Stimulated activated CD4-positive, alpha-beta T cell treated with anti-CD3 and anti-CD28 coated beads, Interleukin-1b, Interleukin-23, amount 100 ng/mL, for 4 hours (primary cell): Measurements from ENCODE around the gene NTM.

Experiments
- DNase-seq, 2 donors: peaks; one replicate each; pipeline ENCODE4 v3.0.0-alpha.2; 2020; ENCODE audit warnings: low read depth in 2 of 2

NTM gene

GRCh38 chr11:131499199-131499598, 128.8 kb downstream of the NTM start:
- DNase-seq = no peak

GRCh38 chr11:131503017-131503416, 132.6 kb downstream of the NTM start:
- DNase-seq = no peak

DNA sequence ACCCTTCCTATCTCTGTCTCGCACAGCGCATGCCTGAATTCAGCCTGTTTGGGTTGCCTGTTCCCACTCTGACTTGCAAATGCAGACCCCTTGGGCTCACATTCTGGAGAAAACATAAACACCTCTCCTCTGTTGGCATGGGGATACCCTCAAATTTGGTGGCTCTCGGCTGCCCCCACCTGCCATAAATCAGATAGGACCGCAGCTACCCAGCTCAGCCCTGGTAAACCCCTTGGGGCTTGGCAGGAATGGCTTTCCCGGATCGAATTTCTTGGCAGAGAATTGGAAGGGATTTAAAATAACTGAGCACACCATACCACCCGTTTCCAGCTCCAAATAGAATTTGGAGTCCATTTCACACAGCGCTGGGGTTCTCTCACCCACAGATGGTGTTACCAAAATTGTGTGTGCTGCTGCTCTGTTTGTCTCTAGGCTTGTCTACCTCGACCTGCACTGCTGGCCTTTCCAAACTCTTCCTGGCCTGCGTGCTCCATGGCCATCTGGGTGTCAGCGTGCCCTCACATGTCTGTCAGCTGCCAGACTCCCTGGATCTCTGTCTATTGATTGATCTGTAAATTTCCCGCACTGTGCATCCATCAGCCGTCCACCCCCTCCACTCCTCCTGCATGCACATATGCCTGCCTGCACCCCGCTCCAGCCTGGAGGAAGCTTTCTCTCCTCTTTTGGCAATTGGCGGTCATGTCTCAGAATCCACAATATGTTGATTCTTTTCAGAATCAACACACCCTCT, 134.0 kb downstream of the NTM start:
- no peak for DNase-seq

DNA sequence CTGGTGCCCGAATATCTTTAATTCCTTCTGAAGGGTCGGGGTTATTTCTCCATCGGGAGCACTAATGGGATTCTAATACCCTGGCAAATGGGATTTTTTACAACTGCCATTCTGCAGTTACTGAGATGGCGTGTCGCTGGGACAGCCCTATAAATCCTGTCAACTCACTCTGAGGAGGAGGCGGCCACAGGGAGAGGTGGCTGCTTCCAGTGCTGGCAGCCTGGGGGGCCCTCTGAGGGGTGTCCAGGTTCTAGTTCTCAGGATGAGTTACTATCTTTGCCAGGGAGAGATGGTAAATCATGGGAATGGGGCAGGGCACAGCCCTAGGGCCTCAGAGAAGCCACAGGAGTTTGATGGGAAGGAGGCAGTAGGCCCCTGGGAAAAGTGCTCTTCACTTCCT, 135.9 kb downstream of the NTM start:
- DNase-seq = no peak

DNA sequence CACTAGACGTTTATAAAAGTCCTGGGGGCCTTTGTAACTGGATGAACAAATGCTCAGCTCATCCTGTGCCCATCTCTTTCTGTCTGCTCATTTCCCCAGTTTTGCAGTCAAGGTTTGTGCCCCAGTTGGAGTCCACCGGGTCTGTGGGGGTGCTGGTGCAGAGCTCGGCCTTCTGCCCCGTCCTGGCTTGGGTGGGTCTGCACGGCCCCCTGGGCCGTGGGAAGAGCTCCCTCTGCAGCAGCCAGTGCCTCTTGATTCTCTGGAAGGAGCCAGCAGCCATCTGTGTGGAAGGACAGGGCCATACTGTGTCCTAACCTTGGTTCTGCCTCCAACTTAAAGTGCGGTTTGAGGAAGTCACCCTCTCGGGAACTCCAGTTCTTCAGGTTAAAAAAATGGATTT, 140.2 kb downstream of the NTM start:
- no peak for DNase-seq

DNA sequence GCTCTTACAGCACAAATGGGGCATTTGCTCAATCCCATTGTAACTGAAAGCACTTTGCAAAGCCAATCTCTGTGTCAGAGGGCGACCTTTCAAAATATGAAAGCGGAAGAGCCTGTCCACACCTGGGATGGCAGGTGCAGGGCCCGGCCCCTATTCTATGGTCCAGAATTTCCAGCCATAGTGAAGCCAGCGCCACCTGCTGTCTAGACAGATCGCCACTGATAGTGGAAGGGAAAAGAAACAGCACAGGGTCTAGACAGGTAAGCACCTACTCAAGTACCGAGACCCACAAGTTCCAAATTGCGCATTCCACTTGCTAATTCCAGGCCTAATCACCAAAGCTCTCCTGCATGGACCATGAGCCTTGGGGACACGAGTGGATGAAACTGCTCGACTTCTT, 141.4 kb downstream of the NTM start:
- no peak for DNase-seq

GRCh38 chr11:131512228-131512627, 141.8 kb downstream of the NTM start:
- DNase-seq = no peak

- DNase-seq = no peak
These were observed 143.6 kb downstream of the NTM start for GRCh38 chr11:131514062-131514461.

GRCh38 chr11:131518305-131518838, 148.0 kb downstream of the NTM start:
- DNase-seq = no peak

DNA sequence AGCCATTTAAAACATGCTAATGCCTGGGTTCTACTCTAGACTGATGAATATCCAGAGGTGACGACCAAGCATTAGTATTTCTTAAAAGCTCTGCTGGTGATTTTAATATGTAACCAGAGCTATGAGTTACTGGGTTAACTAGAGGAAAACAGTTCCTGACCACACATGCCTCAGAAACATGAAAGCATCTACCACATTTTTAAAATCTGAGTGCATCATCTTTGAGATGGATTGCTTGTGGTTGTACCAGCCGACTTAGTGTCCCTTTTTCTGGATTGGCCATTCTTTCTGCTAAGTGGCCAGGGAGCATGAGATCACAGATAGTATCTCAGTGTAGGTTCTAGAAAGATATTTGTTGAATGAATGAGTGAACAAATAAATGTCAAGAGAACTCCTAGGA, 152.4 kb downstream of the NTM start:
- DNase-seq = no peak

DNA sequence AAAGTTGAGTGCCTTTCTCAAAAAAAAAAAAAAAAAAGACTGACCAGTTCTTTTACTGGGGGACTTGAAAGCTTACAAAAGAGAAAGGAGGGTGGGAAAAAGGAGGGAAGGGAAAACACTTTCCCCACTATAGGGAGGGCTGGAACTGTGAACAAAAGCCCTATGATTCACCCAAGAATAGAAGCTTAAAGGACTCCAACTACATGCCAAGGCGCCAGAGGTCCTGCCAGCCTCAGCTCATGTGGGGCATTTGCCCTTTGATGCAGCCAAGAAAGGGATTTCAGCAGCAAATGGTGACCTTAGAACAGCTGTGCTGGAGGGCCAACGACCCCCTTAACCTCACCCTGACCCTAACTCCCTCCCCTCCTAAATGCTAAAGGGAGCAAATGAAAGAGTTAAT, 160.0 kb downstream of the NTM start:
- no peak for DNase-seq

GRCh38 chr11:131533149-131533548, 162.7 kb downstream of the NTM start:
- DNase-seq = no peak

DNA sequence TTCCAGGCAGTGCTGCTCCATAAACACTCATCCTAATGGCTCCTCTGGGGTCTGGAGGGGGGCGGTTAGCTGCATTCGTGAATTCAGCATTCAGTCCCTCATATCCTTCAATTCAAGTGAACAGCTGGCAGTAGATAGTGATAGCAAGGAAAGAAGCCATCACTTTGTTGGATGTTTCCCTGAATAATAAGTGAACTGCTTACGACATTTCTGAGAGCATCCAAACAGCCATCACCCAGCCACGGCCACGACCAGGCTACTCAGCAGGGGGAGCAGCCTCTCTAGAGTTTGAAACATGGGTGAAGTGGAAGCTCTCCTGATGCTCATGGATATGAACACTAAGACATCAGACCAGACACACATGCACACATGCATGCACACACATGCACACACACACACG, 163.6 kb downstream of the NTM start:
- DNase-seq = no peak

DNA sequence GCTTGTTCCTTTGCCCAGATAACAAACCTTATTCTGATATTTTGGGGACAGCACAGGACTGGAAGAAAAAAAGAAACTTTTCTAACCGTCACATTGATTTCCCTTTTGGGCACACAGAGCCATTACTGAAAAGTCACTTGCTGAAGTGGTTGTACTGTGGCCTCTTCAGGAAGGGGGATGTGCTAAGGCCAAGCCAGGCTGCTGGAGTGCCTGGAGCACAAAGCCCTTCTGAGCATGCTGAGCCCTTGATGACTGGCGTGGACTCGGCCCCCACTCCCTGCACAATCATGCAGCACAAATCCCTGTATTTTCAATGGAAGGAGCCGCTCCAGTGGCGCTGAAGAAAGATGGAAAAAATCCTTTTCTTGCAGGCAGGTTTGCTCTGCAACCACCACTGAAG, 164.2 kb downstream of the NTM start:
- DNase-seq = no peak

GRCh38 chr11:131536159-131536558, 165.7 kb downstream of the NTM start:
- no peak for DNase-seq

GRCh38 chr11:131537196-131537595, 166.8 kb downstream of the NTM start:
- no peak for DNase-seq

- no peak for DNase-seq
These were observed 167.3 kb downstream of the NTM start for GRCh38 chr11:131537748-131538147.

DNA sequence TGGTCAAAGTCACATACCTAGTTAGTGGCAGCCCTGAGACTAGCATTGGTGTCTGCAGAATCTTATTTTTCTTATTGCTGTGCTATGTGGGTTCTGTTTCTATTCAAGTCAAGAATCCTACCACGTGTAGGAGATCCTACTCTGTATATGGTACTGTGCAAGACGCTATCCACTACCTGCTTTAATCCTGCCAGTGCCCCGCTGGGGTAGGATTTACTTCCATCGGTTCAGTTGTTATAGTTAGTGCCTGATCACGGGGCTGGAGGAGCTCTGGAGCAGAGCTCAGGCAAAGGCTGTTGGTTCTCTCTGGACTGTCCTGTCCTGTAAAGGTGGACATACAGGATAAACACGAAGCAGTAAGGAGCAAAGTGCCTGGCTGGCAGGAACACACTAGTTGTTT, 167.9 kb downstream of the NTM start:
- no peak for DNase-seq

DNA sequence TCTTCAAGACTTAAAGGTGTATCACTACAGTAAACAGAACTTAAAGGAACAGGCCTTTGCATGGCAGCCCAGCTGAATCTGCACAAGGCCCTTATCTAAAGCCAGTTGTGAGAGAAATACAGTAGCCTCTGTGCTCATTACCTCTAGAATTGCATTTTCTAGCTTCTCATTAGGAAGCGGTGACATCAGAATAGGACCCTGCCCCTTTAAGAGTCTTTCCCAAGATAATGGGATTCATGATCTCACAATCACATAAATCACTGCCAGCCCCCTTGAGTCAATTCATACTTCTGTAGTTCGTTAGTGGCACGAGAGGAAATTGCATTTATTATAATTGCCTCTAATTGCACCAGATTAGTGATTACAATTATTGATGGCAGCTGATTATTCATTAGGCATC, 170.3 kb downstream of the NTM start:
- DNase-seq = no peak

- DNase-seq = no peak
These were observed 173.1 kb downstream of the NTM start for GRCh38 chr11:131543389-131544025.

- DNase-seq = no peak
These were observed 174.2 kb downstream of the NTM start for GRCh38 chr11:131544591-131544990.

- DNase-seq = no peak
These were observed 175.9 kb downstream of the NTM start for GRCh38 chr11:131546218-131546895.

DNA sequence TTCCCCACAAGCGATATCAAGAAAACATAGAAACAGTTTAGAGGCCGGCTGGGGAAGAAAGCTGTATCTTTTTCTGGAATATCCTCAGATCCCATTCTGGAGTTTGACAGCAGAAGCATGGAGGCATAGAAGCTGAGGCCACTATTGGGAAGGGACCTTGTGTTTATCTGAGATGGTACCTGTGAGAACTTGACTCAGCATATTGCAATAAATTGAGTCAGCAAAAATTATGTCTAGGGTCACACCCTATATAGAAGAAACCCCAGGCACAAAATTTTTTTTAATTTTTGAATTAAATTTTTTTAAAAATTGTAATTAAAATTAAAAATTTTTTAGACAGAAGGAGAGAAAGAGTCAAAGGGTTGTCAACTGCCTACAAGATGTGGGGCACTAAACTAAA, 178.7 kb downstream of the NTM start:
- DNase-seq = no peak
